IMR-90 (cell line): ENCODE data around the gene TEP1. TPM values are rescaled to one million over a fixed set of nuclear protein-coding genes. Genes with fewer than 3 reads are reported as not detected.

Experiments used
- ATAC-seq: fragments of 200-7000 bp; cut with Tn5 transposase; 2 replicates; pipeline ENCODE4 v1.9.1; 2020; ENCODE audit warnings: low read depth, mild to moderate bottlenecking, moderate library complexity
- BruUV-seq: library from RNA; stranded (reverse); fragments of 400-500 nt; replicated peaks from 2 replicates; lab custom pipeline; 2021; lab: Mats Ljungman, UMichigan
- CTCF ChIA-PET: fragments of 300-600 bp; formaldehyde crosslinking; extraction: SDS; loops from one replicate; lab custom pipeline; 2021; ENCODE audit warnings: antibody characterized with exemption; lab: Yijun Ruan, JAX
- POLR2A ChIA-PET: fragments of 300-600 bp; sonication (Branson Sonifier 250); formaldehyde crosslinking; loops from one replicate; lab custom pipeline; 2022; ENCODE audit warnings: antibody characterized with exemption; ENCODE audit not compliant: unreplicated experiment; lab: Charles Lee
- DNase-seq: peaks from one replicate; pipeline ENCODE4 v3.0.0; 2013
- H2AFZ ChIP-seq: replicated peaks from 2 replicates; pipeline ENCODE3; 2013; ENCODE audit warnings: low read length, mild to moderate bottlenecking; ENCODE audit not compliant: poor library complexity
- H2AK5ac ChIP-seq: 2 replicates; pipeline ENCODE4 v1.6.1; 2013; ENCODE audit warnings: low read depth, low read length, inconsistent platforms
- H2AK9ac ChIP-seq: replicated peaks from 2 replicates; pipeline ENCODE3; 2013; ENCODE audit warnings: mild to moderate bottlenecking, low read depth, low read length, moderate library complexity; ENCODE audit not compliant: poor library complexity
- H2BK120ac ChIP-seq: 2 replicates; pipeline ENCODE4 v1.6.1; 2013; ENCODE audit warnings: low read depth, low read length, inconsistent platforms
- H2BK15ac ChIP-seq: 3 replicates; pipeline ENCODE4 v1.6.1; 2013; ENCODE audit warnings: low read depth, low read length, inconsistent platforms
- H2BK20ac ChIP-seq: 2 replicates; pipeline ENCODE4 v1.6.1; 2013; ENCODE audit warnings: low read depth, mild to moderate bottlenecking, inconsistent platforms, low read length, moderate library complexity
- H2BK5ac ChIP-seq: 2 replicates; pipeline ENCODE4 v1.6.1; 2013; ENCODE audit warnings: mild to moderate bottlenecking, low read depth, low read length, inconsistent platforms; ENCODE audit not compliant: poor library complexity, severe bottlenecking
- H3K14ac ChIP-seq: replicated peaks from 2 replicates; pipeline ENCODE4 v1.6.1; 2013; ENCODE audit warnings: low read depth, low read length, inconsistent platforms
- H3K18ac ChIP-seq: 2 replicates; pipeline ENCODE4 v1.6.1; 2013; ENCODE audit warnings: low read depth, low read length, control low read depth
- H3K23ac ChIP-seq: 2 replicates; pipeline ENCODE4 v1.6.1; 2013; ENCODE audit warnings: low read depth, low read length, inconsistent platforms
- H3K27ac ChIP-seq: 2 replicates; pipeline ENCODE4 v1.5.1; 2013; ENCODE audit warnings: mild to moderate bottlenecking, control low read depth, low read length; ENCODE audit not compliant: insufficient read depth
- H3K27me3 ChIP-seq: 2 replicates; pipeline ENCODE4 v1.6.1; 2013; ENCODE audit warnings: low read length; ENCODE audit not compliant: control insufficient read depth, insufficient read depth
- H3K36me3 ChIP-seq: 2 replicates; pipeline ENCODE4 v1.6.1; 2013; ENCODE audit warnings: low read length, mixed read lengths; ENCODE audit not compliant: control insufficient read depth, insufficient read depth
- H3K4ac ChIP-seq: 2 replicates; pipeline ENCODE4 v1.6.1; 2013; ENCODE audit warnings: low read depth, low read length, inconsistent platforms
- H3K4me1 ChIP-seq: 2 replicates; pipeline ENCODE4 v1.6.1; 2013; ENCODE audit warnings: low read length, mixed read lengths; ENCODE audit not compliant: control insufficient read depth, insufficient read depth
- H3K4me2 ChIP-seq: 2 replicates; pipeline ENCODE4 v1.6.1; 2013; ENCODE audit warnings: low read depth, mild to moderate bottlenecking, control low read depth, low read length, moderate library complexity
- H3K4me3 ChIP-seq: 2 replicates; pipeline ENCODE4 v1.5.1; 2013; ENCODE audit warnings: low read depth, mild to moderate bottlenecking, control low read depth, low read length, moderate library complexity; ENCODE audit not compliant: insufficient read depth
- H3K56ac ChIP-seq: 2 replicates; pipeline ENCODE4 v1.6.1; 2013; ENCODE audit warnings: low read length, inconsistent platforms; ENCODE audit not compliant: insufficient read depth; ENCODE audit errors: extremely low read depth
- H3K79me1 ChIP-seq, 2 experiments: 2 replicates each; pipeline ENCODE4 v1.6.1; 2013; ENCODE audit warnings: low read length in 2 of 2, inconsistent platforms in 1 of 2, low read depth in 1 of 2
- H3K9ac ChIP-seq: 2 replicates; pipeline ENCODE4 v1.6.1; 2013; ENCODE audit warnings: low read depth, low read length, control low read depth
- H3K9me1 ChIP-seq: 2 replicates; pipeline ENCODE4 v1.6.1; 2013; ENCODE audit warnings: low read length, inconsistent platforms; ENCODE audit not compliant: insufficient read depth
- H3K9me3 ChIP-seq: 2 replicates; pipeline ENCODE4 v1.6.1; 2013; ENCODE audit warnings: low read length; ENCODE audit not compliant: control insufficient read depth, insufficient read depth
- H4K20me1 ChIP-seq: 2 replicates; pipeline ENCODE4 v1.6.1; 2013; ENCODE audit warnings: low read length, inconsistent platforms; ENCODE audit not compliant: insufficient read depth
- H4K5ac ChIP-seq: 2 replicates; pipeline ENCODE4 v1.6.1; 2013; ENCODE audit warnings: mild to moderate bottlenecking, low read depth, low read length, control low read depth
- H4K8ac ChIP-seq, 2 experiments: 2 replicates each; pipeline ENCODE4 v1.6.1; 2013; ENCODE audit warnings: low read depth in 2 of 2, low read length in 2 of 2, control low read depth in 1 of 2, inconsistent platforms in 1 of 2
- H4K91ac ChIP-seq: 2 replicates; pipeline ENCODE4 v1.6.1; 2013; ENCODE audit warnings: low read depth, low read length, inconsistent platforms; ENCODE audit not compliant: insufficient read depth
- BHLHE40 ChIP-seq: fragments of 150-350 bp; IDR thresholded peaks from 2 replicates; pipeline ENCODE4 v1.6.1; 2016; ENCODE audit warnings: mild to moderate bottlenecking, low read depth, low read length
- CEBPB ChIP-seq: IDR thresholded peaks from 2 replicates; pipeline ENCODE4 v1.6.1; 2012; ENCODE audit warnings: low read depth, low read length, improper control_type of control experiment
- MAFK ChIP-seq: IDR thresholded peaks from 2 replicates; pipeline ENCODE4 v1.6.1; 2012; ENCODE audit warnings: low read depth, low read length, improper control_type of control experiment
- MAZ ChIP-seq: IDR thresholded peaks from 2 replicates; pipeline ENCODE4 v1.6.1; 2012; ENCODE audit warnings: low read depth, mild to moderate bottlenecking, low read length, improper control_type of control experiment, moderate library complexity, borderline replicate concordance
- POLR2A ChIP-seq: IDR thresholded peaks from 2 replicates; pipeline ENCODE4 v1.6.1; 2012; ENCODE audit warnings: mild to moderate bottlenecking, low read depth, low read length
- RFX5 ChIP-seq: IDR thresholded peaks from 2 replicates; pipeline ENCODE4 v1.8.0; 2012; ENCODE audit warnings: low read depth, mild to moderate bottlenecking, low read length, moderate library complexity
- SMC3 ChIP-seq: fragments of 150-350 bp; IDR thresholded peaks from 2 replicates; pipeline ENCODE4 v1.6.1; 2016; ENCODE audit warnings: low read depth, mild to moderate bottlenecking, antibody characterized with exemption, low read length, moderate library complexity
- USF2 ChIP-seq: fragments of 150-350 bp; IDR thresholded peaks from 2 replicates; pipeline ENCODE4 v1.6.1; 2017; ENCODE audit warnings: mild to moderate bottlenecking, antibody characterized with exemption, low read length, low read depth
- WGBS, 2 experiments: methylation state at CpG; one replicate each; pipeline versions ENCODE4 v1.1.5 to v1.1.7; 2013; ENCODE audit warnings: missing lambda C conversion rate in 2 of 2; ENCODE audit not compliant: insufficient read length in 1 of 2; ENCODE audit errors: extremely low coverage in 2 of 2; 5-methylcytosine and 5-hydroxymethylcytosine counted together
- dilution Hi-C: fragments of 300-500 bp; cut with HindIII; formaldehyde crosslinking; loops from one replicate; pipeline ENCODE4 v1.14.3; 2018; ENCODE audit warnings: low sequenced_read_pairs; ENCODE audit not compliant: unreplicated experiment
- in situ Hi-C: fragments of 300-500 bp; cut with MboI; formaldehyde crosslinking; loops from 3 replicates; pipeline ENCODE4 v1.14.3; 2019; ENCODE audit warnings: low sequenced_read_pairs, inconsistent platforms, mixed read lengths
- intact Hi-C: fragments of 100-400 bp; cut with micrococcal nuclease; formaldehyde crosslinking; loops from 2 replicates; pipeline ENCODE4 v1.10.0; 2022
- polyA plus RNA-seq, 3 experiments: library from polyadenylated mRNA; depleted of rRNA; stranded (reverse); fragments of >200 nt; gene quantifications; 2 replicates each; pipeline ENCODE4 v1.2.3, GENCODE V29; 2012; ENCODE audit warnings: low replicate concordance in 1 of 3
- total RNA-seq: library from RNA; depleted of rRNA; stranded (reverse); fragments of >200 nt; gene quantifications from 2 replicates; pipeline ENCODE4 v1.2.3, GENCODE V29; 2012

The TEP1 gene
- total and polyA plus RNA-seq, 2 of the 4 experiments (the other 2 are of a cell fraction): 10.7 to 12.4 TPM

DNA sequence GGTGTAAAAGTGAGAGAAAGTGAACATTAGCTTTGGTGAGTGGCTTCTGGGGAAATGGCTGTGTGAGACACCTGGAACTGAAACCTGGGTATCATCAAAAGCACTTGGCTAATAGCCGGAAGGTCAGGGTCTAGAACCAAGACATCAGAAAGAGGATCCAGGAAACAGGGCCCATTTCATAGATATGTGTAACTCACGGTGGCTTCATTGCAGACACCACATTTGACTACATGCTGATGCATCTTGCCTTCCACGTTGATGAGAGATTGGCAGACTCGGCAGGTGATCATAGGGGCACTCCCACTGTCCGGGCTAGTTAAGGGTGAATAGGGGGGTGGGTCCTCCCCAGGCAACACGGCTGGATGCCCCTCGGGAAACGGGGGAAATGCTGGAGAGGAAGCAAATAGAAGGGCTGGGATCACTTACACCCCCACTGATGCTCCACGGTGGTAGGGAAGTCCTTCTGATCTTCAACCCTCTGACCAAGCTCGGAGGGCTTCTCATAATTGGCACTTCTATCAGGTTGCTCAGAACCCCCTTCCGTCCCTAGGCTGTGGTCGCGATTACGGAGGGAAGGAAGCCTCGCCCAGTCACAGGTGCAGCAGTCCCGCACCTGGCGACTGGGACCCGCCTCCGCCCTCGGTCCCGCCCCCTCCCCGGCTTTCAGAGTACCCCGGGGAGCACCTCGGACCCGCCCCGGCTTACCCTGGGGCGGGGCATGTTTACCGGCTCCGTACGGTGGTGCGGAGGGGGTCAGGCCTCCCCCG, 47.3 kb upstream of the TEP1 start:
- peak overlapping the region; percentile 60 for H3K9ac ChIP-seq
- peaks cover 22 to 37% of the 10 kb centered on the region in 2 experiments for H3K79me1 ChIP-seq
- DNase-seq: no peak
- H2AFZ ChIP-seq: peak overlapping the region; percentile 98
- peak overlapping the region; percentile 64 for H3K4ac ChIP-seq
- intact Hi-C loops (loop anchor here (1.0 kb wide), 2 partner anchors 117 to 223 kb away; partner anchors contain the start of gene PARP2), in situ Hi-C loops (loop anchor here (25.0 kb wide), 1 partner anchor 627 kb away; the partner anchor contains the start of gene ZNF219), dilution Hi-C loops (no loop called here)
- no peak overlapping the region for H2BK120ac ChIP-seq
- H3K27me3 ChIP-seq: no peaks in the 10 kb centered on the region
- H3K9me3 ChIP-seq: no peaks in the 10 kb centered on the region
- 0 out of 2 replicates have a peak, but pooled peaks cover 4% of the 10 kb centered on the region for H3K4me1 ChIP-seq
- H4K5ac ChIP-seq: no peak overlapping the region
- H2BK15ac ChIP-seq: no peak overlapping the region
- H3K23ac ChIP-seq: peak overlapping the region; percentile 94
- H3K9me1 ChIP-seq: peaks cover 10% of the 10 kb centered on the region; the same call in 1 of the 2 replicates
- 8% methylated on average over 14 of the region's 32 CpGs; no CpG with 5 or more reads in 1 of the 2 experiments for WGBS, 2 experiments
- H3K56ac ChIP-seq: no peak overlapping the region
- no TSS peak for BruUV-seq
- H3K4me2 ChIP-seq: peak overlapping the region; percentile 98
- peak overlapping the region; percentile 70 for H2AK5ac ChIP-seq
- H2AK9ac ChIP-seq: peak overlapping the region; percentile 95
- TF ChIP-seq RFX5: no peak
- TF ChIP-seq BHLHE40: no peak
- no peak for TF ChIP-seq SMC3
- TF ChIP-seq CEBPB: no peak
- no peak for TF ChIP-seq POLR2A
- no peak for TF ChIP-seq MAFK
- TF ChIP-seq USF2: no peak
- TF ChIP-seq MAZ: no peak
- H3K27ac ChIP-seq: peak overlapping the region; percentile 54
- peaks cover 21% of the 10 kb centered on the region for H3K36me3 ChIP-seq
- H4K8ac ChIP-seq: peak overlapping the region in 1 of 2 experiments; percentile 42; a peak in 1 of 4 replicates
- peak overlapping the region; percentile 65 for H3K14ac ChIP-seq
- peak; percentile 9 for ATAC-seq
- H3K18ac ChIP-seq: no peak overlapping the region
- H4K20me1 ChIP-seq: 0 out of 2 replicates have a peak, but pooled peaks cover 3% of the 10 kb centered on the region
- peak overlapping the region; percentile 55 for H2BK5ac ChIP-seq
- ChIA-PET CTCF (no interaction called here), POLR2A (interaction anchor here (0.6 to 1.1 kb wide), 2 partner anchors 48 to 221 kb away, joined by 4 to 18 read pairs; no protein-coding TSS in a partner anchor)
- peak overlapping the region; percentile 53 for H3K4me3 ChIP-seq
- no peak overlapping the region for H2BK20ac ChIP-seq
- peak overlapping the region; percentile 53; the same call in 1 of the 2 replicates for H4K91ac ChIP-seq
